Mesenchymal stem cell (in vitro differentiated cells and primary cell): Measurements from ENCODE around the gene ADK.

Experiments
- DNase-seq: peaks from one replicate; pipeline ENCODE4 v3.0.0-alpha.2; 2013
- H2AFZ ChIP-seq: one replicate; pipeline ENCODE4 v1.6.1; 2013; ENCODE audit warnings: low read depth, mild to moderate bottlenecking, control low read depth, inconsistent platforms, low read length, moderate library complexity
- H2AK5ac ChIP-seq: 2 replicates; pipeline ENCODE4 v1.6.1; 2013; ENCODE audit warnings: low read length, moderate library complexity, mild to moderate bottlenecking, inconsistent platforms; ENCODE audit not compliant: severe bottlenecking
- H2BK120ac ChIP-seq: one replicate; pipeline ENCODE4 v1.6.1; 2013; ENCODE audit warnings: low read depth, mild to moderate bottlenecking, inconsistent platforms, low read length, moderate library complexity
- H2BK12ac ChIP-seq, 2 experiments: one replicate each; pipeline ENCODE4 v1.6.1; 2013; ENCODE audit warnings: inconsistent platforms in 2 of 2, low read length in 2 of 2, mild to moderate bottlenecking in 2 of 2, moderate library complexity in 2 of 2, control low read depth in 1 of 2
- H2BK15ac ChIP-seq: one replicate; pipeline ENCODE4 v1.6.1; 2013; ENCODE audit warnings: mild to moderate bottlenecking, low read depth, inconsistent platforms; ENCODE audit not compliant: poor library complexity, severe bottlenecking
- H2BK5ac ChIP-seq: 2 replicates; pipeline ENCODE4 v1.6.1; 2013; ENCODE audit warnings: low read depth, mild to moderate bottlenecking, low read length, control low read depth, inconsistent platforms; ENCODE audit not compliant: poor library complexity, severe bottlenecking
- H3K14ac ChIP-seq, 2 experiments: one replicate each; pipeline ENCODE4 v1.6.1; 2013; ENCODE audit warnings: inconsistent platforms in 2 of 2, low read length in 2 of 2, control low read depth in 1 of 2, mild to moderate bottlenecking in 1 of 2, moderate library complexity in 1 of 2
- H3K18ac ChIP-seq, 2 experiments: one replicate each; pipeline ENCODE4 v1.6.1; 2013; ENCODE audit warnings: inconsistent platforms in 2 of 2, low read length in 2 of 2, control low read depth in 1 of 2, low read depth in 1 of 2, mild to moderate bottlenecking in 1 of 2
- H3K23ac ChIP-seq, 2 experiments: one replicate each; pipeline ENCODE4 v1.6.1; 2013; ENCODE audit warnings: inconsistent platforms in 2 of 2, low read length in 2 of 2, mild to moderate bottlenecking in 2 of 2, moderate library complexity in 2 of 2, control low read depth in 1 of 2
- H3K27ac ChIP-seq: 2 replicates; pipeline ENCODE4 v1.5.1; 2013; ENCODE audit warnings: mild to moderate bottlenecking, moderate library complexity, low read length, control low read depth, inconsistent platforms; ENCODE audit not compliant: poor library complexity, severe bottlenecking
- H3K27me3 ChIP-seq, 2 experiments: 2 replicates each; pipeline versions ENCODE4 v1.6.1 to v1.7.0; 2013; ENCODE audit warnings: low read length in 2 of 2, mild to moderate bottlenecking in 2 of 2, moderate library complexity in 2 of 2, control low read depth in 1 of 2, inconsistent platforms in 1 of 2; ENCODE audit not compliant: control insufficient read depth in 1 of 2, insufficient read depth in 1 of 2
- H3K36me3 ChIP-seq, 2 experiments: 2 replicates each; pipeline versions ENCODE4 v1.6.1 to v1.7.0; 2013; ENCODE audit warnings: low read length in 2 of 2, control low read depth in 1 of 2, inconsistent platforms in 1 of 2, low read depth in 1 of 2, mild to moderate bottlenecking in 1 of 2; ENCODE audit not compliant: insufficient read depth in 2 of 2, control insufficient read depth in 1 of 2
- H3K4ac ChIP-seq, 2 experiments: one replicate each; pipeline ENCODE4 v1.6.1; 2013; ENCODE audit warnings: inconsistent platforms in 2 of 2, low read length in 2 of 2, mild to moderate bottlenecking in 2 of 2, moderate library complexity in 2 of 2, control low read depth in 1 of 2, low read depth in 1 of 2
- H3K4me1 ChIP-seq: 2 replicates; pipeline ENCODE4 v1.6.1; 2013; ENCODE audit warnings: low read depth, low read length, control low read depth; ENCODE audit not compliant: control insufficient read depth, insufficient read depth
- H3K4me2 ChIP-seq: 2 replicates; pipeline ENCODE4 v1.6.1; 2013; ENCODE audit warnings: low read length, mild to moderate bottlenecking, inconsistent platforms; ENCODE audit not compliant: poor library complexity, severe bottlenecking
- H3K4me3 ChIP-seq, 2 experiments: 2 replicates each; pipeline versions ENCODE4 v1.5.1 to v1.7.0; 2013; ENCODE audit warnings: low read length in 2 of 2, mild to moderate bottlenecking in 2 of 2, control low read depth in 1 of 2, low read depth in 1 of 2; ENCODE audit not compliant: insufficient read depth in 1 of 2
- H3K79me1 ChIP-seq: replicated peaks from 2 replicates; pipeline ENCODE4 v1.6.1; 2013; ENCODE audit warnings: mild to moderate bottlenecking, control low read depth, low read length, inconsistent platforms; ENCODE audit not compliant: poor library complexity, severe bottlenecking
- H3K9ac ChIP-seq: 2 replicates; pipeline ENCODE4 v1.7.0; 2013; ENCODE audit warnings: mild to moderate bottlenecking, low read length, moderate library complexity
- H3K9me3 ChIP-seq: 2 replicates; pipeline ENCODE4 v1.7.0; 2013; ENCODE audit warnings: mild to moderate bottlenecking, low read length; ENCODE audit not compliant: control insufficient read depth
- H4K8ac ChIP-seq: one replicate; pipeline ENCODE4 v1.6.1; 2013; ENCODE audit warnings: inconsistent platforms, mild to moderate bottlenecking, low read length, moderate library complexity
- H4K91ac ChIP-seq: one replicate; pipeline ENCODE4 v1.6.1; 2013; ENCODE audit warnings: mild to moderate bottlenecking, low read length, inconsistent platforms
- WGBS: methylation state at CpG from one replicate; pipeline ENCODE4 v1.1.7; 2013; ENCODE audit warnings: mixed read lengths; 5-methylcytosine and 5-hydroxymethylcytosine counted together

Gene ADK

GRCh38 chr10:74598891-74599566 lies 448.0 kb downstream of the ADK start:
- Histone ChIP-seq H2AK5ac (no peak overlapping the region), H3K9me3 (no peaks in the 10 kb centered on the region), H3K14ac (no peak overlapping the region), H3K36me3 (peaks cover 0 to 9% of the 10 kb centered on the region in 2 experiments), H3K4me3 (no peak overlapping the region), H3K18ac (no peak overlapping the region), H3K4ac (no peak overlapping the region), H3K23ac (no peak overlapping the region), H3K4me1 (no peaks in the 10 kb centered on the region), H4K91ac (no peak overlapping the region), H3K79me1 (peaks cover 1% of the 10 kb centered on the region), H3K27me3 (no peaks in the 10 kb centered on the region), H2BK12ac (no peak overlapping the region), H3K4me2 (no peak overlapping the region), H2BK120ac (no peak overlapping the region), H2BK15ac (no peak overlapping the region), H3K9ac (peak overlapping the region; percentile 20), H3K27ac (no peak overlapping the region), H2BK5ac (no peak overlapping the region), H4K8ac (no peak overlapping the region), H2AFZ (no peak overlapping the region)
- DNase-seq: peak; percentile 19
- WGBS: 93% methylated on average over 4 of the region's 5 CpGs

- Histone ChIP-seq H2BK15ac (no peak overlapping the region), H3K4ac (no peak overlapping the region), H3K36me3 (peaks cover 0 to 9% of the 10 kb centered on the region in 2 experiments), H3K18ac (no peak overlapping the region), H4K91ac (no peak overlapping the region), H3K79me1 (peaks cover 1% of the 10 kb centered on the region), H3K4me2 (no peak overlapping the region), H3K9ac (no peak overlapping the region), H3K27ac (no peak overlapping the region), H2AK5ac (no peak overlapping the region), H3K9me3 (no peaks in the 10 kb centered on the region), H2AFZ (no peak overlapping the region), H3K4me1 (no peaks in the 10 kb centered on the region), H4K8ac (no peak overlapping the region), H2BK120ac (no peak overlapping the region), H2BK5ac (no peak overlapping the region), H3K23ac (no peak overlapping the region), H3K4me3 (no peak overlapping the region), H2BK12ac (no peak overlapping the region), H3K14ac (no peak overlapping the region), H3K27me3 (no peaks in the 10 kb centered on the region)
- DNase-seq: no peak
Observed at GRCh38 chr10:74599672-74600071, 448.7 kb downstream of the ADK start.

DNA sequence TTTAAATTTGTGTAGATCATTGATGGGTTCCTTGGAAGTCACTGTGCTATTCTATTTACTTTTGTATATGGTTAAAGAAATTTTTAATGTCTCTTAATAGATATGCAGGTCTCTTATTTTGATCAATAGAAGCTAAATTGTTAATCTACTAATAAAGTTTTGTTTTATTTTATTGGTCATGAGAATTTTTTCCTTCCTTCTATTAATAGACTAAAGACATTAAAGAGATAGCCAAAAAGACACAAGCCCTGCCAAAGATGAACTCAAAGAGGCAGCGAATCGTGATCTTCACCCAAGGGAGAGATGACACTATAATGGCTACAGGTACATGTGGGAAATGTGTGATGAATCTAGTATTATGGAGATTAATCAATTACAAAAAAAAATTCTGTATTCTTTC lies 449.1 kb downstream of the ADK start:
- H2BK120ac ChIP-seq: no peak overlapping the region
- no peak overlapping the region for H3K27ac ChIP-seq
- H3K79me1 ChIP-seq: peaks cover 1% of the 10 kb centered on the region
- no peak overlapping the region for H3K4me3 ChIP-seq
- H3K4me2 ChIP-seq: no peak overlapping the region
- peaks cover 0 to 9% of the 10 kb centered on the region in 2 experiments for H3K36me3 ChIP-seq
- no peaks in the 10 kb centered on the region for H3K4me1 ChIP-seq
- no peak overlapping the region for H3K4ac ChIP-seq
- H4K8ac ChIP-seq: no peak overlapping the region
- H2BK12ac ChIP-seq: no peak overlapping the region
- H2AK5ac ChIP-seq: no peak overlapping the region
- no peak for DNase-seq
- WGBS: 100% methylated on average over 2 of the region's 2 CpGs
- H3K23ac ChIP-seq: no peak overlapping the region
- H4K91ac ChIP-seq: no peak overlapping the region
- H3K14ac ChIP-seq: no peak overlapping the region
- no peaks in the 10 kb centered on the region for H3K9me3 ChIP-seq
- H3K18ac ChIP-seq: no peak overlapping the region
- H2BK15ac ChIP-seq: no peak overlapping the region
- H2BK5ac ChIP-seq: no peak overlapping the region
- no peak overlapping the region for H3K9ac ChIP-seq
- H2AFZ ChIP-seq: no peak overlapping the region
- no peaks in the 10 kb centered on the region for H3K27me3 ChIP-seq

DNA sequence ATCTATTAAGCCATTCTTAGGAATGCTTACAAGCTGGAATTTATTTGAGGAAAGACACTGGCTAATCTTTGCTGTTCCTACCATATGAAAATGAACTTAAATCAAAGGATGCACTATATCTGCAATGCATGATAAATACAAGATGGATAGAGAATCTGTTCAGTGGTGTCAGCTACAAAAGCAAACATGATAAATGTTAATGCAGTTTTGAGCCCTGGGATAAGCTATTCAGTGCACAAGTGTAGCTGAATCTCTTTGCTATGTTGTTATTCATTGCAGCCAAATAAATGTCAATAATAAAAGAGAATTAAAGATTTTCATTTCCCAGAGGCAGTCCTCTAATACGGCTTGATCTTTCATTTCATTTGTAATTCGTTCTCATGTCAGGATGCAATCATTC lies 451.6 kb downstream of the ADK start:
- no peak overlapping the region for H3K23ac ChIP-seq
- H3K79me1 ChIP-seq: peaks cover 1% of the 10 kb centered on the region
- no peak overlapping the region for H3K27ac ChIP-seq
- H3K9me3 ChIP-seq: no peaks in the 10 kb centered on the region
- 97% methylated on average over 2 of the region's 2 CpGs for WGBS
- H3K9ac ChIP-seq: no peak overlapping the region
- H3K27me3 ChIP-seq: no peaks in the 10 kb centered on the region
- H3K4me1 ChIP-seq: no peaks in the 10 kb centered on the region
- H3K4me3 ChIP-seq: no peak overlapping the region
- H2AFZ ChIP-seq: no peak overlapping the region
- H3K36me3 ChIP-seq: peaks cover 0 to 9% of the 10 kb centered on the region in 2 experiments
- no peak overlapping the region for H3K18ac ChIP-seq
- H2BK120ac ChIP-seq: no peak overlapping the region
- no peak overlapping the region for H4K8ac ChIP-seq
- H2BK12ac ChIP-seq: no peak overlapping the region
- no peak overlapping the region for H3K4me2 ChIP-seq
- no peak overlapping the region for H2BK15ac ChIP-seq
- no peak for DNase-seq
- H3K14ac ChIP-seq: no peak overlapping the region
- H4K91ac ChIP-seq: no peak overlapping the region
- no peak overlapping the region for H3K4ac ChIP-seq
- H2AK5ac ChIP-seq: no peak overlapping the region
- H2BK5ac ChIP-seq: no peak overlapping the region
